ELF-1 (cell line): Measurements from ENCODE around the gene PCCA.
"Not testable (repeated sequence)": the region's sequence is repeated elsewhere in the genome, so short reads cannot be mapped to it uniquely, and the experiment has no call there.

Source experiments
- DNase-seq: peaks from one replicate; pipeline ENCODE4 v3.0.0-alpha.2; 2016; ENCODE audit warnings: low read depth, low spot score

PCCA gene

DNA sequence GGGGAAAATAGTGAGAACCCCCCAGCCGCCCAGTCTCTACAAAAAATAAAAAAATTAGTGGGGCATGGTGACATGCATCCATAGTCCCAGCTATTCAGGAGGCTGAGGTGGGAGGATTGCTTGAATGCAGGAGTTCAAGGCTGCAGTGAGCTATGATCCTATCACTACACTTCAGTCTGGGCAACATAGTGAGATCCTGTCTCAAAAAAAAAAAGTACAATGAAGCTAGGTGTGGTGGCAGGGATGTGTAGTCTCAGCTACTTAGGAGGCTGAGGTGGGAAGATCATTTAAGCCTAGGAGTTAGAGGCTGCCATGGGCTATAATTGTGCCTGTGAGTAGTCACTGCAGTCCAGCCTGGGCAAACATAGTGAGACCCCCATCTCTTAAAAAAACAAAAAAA is 8.9 kb downstream of the PCCA start:
- no peak for DNase-seq

DNA sequence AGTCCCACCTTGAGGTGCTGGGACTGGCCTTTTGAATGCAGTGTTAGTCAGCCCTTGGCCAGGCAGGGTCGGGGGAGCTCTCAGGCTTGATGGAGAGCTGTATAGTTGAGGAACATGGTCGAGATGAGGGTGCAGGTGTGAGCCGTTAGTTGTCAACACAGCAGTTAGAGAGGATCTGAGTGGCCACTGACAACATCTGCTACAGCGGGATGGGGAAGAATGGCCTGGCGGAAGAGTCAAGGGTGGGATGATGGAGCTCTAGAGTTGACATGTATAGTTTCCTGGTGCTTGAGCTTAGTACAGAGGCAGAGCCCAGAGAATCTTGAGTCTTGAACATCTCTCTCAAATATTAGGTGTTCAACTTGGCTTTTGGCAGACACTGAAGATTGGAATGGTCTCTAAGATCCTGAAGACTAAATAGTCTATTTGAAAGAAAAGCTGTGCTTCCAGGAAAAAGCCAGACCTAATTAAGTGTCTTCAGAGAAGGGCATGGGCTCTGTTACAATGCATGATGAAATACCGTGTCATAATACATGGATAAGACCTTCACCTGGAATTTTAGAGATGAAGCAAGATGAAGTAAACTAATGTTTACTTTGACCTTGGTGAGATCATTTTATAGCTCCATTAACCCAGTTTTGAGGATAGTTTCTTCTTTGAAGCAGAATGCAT is 9.7 kb downstream of the PCCA start:
- DNase-seq: no peak

DNA sequence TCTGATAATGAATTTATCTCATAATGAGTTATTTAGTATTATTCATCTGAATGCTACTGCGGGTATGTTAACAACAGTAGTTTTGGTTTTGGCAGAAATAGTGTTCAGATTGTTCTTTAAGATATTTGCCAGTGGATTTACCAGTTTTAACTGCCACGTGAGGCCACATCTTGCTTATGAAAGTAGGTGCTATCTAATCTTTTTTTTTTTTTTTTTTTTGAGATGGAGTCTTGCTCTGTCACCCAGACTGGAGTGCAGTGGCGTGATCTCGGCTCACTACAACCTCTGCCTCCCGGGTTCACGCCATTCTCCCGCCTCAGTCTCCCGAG is 10.2 kb downstream of the PCCA start:
- not testable (repeated sequence) for DNase-seq

DNA sequence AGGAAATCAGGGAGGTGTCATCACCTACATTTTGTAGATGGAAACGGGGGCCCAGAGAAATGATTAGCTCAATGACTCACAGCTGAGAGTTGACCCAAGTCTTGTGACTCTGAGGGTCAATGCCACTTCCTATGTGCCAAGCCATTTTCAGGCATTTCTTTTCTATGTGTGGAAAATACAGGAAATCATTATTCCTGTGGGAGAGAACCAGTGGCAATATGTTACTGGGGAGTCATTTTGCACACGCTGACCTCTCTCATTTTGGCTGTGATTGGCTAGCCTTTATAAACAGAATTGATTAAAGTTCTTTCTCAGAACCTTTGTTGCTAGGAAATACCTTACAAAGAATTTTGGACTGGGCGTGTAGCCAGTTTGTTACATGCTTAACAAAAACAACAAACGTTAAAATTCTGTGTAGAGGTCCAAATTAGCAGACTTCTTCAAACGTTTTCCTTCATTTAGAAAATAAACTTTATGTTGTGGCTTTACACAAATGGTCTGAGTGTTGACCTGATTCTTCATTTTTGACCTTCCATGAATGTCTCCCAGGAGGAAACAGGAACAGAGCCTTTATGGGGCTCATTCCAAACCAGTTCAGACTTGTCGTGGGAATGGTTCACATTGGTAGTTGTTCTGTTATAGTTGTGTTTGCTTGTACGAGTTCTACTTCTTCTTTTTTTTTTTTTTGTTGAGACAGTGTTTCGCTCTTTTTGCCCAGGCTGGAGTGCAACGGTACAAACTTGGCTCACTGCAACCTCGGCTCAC is 11.4 kb downstream of the PCCA start:
- no peak for DNase-seq

DNA sequence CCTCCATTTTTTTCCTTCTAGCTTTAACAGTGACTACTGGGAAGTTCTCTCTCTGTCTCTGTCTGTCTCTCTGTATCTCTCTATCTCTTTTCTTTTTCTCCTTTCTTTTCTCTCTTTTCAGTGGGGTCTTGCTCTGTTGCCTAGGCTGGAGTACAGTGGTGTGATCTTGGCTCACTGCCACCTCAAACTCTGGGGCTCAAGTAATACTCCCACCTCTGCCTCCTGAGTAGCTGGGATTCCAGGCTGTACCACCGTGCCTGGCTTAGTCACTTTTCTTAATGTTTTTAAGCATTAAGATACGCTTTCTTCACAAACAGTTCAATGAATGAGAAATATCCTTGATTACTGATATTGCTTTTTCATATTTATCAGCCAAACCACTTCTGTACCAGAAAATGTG is 13.1 kb downstream of the PCCA start:
- DNase-seq: no peak

DNA sequence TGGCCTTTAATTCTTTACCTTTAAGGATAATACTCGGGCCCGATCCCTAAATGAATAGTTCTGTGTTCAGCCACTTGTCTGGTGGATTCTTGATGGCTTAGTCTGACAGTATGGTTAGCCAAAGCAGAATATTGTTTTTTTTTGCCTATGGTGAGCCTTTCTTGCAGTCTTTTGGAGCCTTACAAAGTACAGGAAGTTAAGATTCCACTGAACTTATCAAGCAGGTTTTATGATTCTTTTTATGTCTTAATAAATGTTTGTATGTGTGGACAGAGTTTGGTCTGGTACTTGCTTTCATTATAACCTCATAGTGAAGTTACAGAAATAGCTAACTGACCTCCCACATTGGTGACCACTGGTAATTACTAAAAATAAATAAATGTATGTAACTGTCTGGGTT is 17.1 kb downstream of the PCCA start:
- DNase-seq: no peak

DNA sequence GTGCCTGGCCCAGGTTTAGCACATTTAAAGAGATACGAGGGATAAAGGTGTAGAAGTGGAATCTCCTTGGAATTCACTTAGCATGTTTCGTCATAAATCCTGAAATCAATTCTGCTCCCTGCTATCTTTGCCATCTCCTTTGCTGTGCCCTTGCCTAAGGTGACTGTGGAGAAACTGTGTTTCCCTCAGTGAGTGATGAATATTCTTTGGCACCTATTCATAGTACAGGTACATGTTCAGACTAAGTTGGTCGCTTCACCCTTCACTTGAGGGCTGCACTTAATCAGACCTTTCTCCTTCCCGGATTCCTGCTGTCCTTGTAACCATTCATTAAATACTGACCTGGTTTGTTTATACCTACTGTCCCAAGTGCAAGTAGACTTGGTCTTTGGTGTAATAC is 17.8 kb downstream of the PCCA start:
- DNase-seq: no peak

DNA sequence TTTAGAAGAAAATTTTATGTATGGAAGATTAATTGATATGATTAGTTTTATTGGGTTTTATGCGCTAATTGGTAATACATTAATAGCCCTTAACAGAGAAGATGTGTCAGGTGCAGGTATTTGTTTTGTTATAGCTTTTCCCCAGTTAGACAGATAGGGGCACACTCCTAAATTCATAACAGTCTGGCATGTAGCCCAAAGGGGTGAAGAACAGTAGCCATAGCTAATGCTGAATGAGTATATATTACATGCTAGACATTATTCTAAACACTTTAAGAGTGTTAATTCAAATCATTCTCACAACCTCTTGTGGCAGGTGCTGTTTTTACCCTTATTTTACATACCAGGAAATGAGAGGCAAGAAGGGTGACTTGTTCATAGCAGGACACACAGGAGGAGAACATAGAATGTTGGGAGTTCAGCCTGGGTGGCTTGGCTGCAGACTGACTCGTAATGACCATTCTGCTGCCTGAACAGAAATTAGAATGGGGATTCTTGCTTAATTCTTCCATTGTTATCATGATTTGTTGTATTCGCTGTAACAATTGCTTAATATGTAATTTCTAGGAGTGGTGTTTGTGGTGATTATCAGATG is 20.1 kb downstream of the PCCA start:
- DNase-seq: no peak

DNA sequence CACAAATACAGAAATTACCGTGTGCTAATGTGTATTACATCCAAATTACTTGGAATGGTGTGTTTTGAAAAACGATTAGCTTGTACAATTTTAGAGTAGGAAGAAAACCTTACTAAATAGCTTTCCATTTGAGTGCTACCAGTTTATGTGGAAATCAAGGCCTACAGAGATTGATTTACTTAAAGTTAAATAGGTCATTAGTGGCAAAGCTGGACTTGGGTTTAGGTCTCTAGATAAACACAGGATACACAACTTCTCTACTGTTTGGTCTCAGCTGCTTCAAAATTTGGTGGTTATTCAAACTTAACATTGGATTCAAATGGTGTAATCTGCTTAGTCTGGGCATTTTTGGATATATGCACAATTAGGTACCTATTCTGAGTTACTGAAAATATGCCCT is 21.4 kb downstream of the PCCA start:
- DNase-seq: no peak

DNA sequence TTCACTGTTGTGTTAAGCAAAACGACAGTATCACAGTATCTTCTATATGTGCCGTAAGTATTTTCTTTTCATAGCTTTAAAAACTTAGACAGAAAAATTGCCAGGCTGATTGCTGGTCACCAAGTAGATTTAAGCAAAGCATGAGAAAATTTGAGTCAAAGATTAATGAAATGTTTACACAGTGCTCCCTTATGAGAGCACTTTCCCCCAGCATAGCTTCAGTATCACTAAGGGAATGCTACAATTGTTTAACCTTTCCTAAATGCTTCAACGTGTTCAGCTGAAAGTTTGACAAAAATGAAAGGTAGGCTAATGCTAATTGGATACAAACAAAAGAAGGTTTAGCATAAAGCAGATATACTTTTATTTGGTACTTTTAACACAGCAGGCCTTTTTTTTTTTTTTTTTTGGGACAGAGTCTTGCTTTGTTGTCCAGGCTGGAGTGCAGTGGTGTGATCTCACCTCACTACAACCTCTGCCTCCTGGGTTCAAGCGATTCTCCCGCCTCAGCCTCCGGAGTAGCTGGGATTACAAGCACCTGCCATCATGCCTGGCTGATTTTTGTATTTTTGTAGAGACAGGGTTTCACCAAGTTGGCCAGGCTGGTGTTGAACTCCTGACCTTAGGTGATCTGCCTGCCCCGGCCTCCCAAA is 23.4 kb downstream of the PCCA start:
- no peak for DNase-seq

DNA sequence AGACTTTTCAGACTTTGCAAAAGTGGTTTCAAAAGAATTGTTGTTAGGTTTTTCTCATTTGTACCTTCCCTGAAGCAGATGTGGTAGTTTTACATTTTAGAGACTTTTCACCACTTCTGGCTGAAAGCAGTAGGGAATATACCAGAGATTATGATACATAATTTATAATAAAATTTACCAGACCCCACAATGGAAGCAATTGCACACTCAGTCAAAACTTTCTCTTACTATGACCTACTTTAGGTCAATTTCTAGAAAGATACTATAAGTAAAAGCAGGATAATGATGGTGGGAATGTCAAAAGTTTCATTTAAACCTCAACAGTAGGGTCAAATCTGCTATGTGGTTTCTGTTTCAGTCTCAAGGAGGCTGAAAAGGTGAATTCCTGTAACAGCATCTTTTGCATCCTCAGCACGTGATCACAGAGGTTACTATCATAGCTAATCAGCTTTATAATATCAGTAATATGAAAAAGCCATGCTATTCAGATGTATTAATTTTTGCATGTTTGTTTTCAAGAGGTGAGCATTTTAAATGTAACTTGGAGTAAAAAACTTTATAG is 26.9 kb downstream of the PCCA start:
- no peak for DNase-seq

DNA sequence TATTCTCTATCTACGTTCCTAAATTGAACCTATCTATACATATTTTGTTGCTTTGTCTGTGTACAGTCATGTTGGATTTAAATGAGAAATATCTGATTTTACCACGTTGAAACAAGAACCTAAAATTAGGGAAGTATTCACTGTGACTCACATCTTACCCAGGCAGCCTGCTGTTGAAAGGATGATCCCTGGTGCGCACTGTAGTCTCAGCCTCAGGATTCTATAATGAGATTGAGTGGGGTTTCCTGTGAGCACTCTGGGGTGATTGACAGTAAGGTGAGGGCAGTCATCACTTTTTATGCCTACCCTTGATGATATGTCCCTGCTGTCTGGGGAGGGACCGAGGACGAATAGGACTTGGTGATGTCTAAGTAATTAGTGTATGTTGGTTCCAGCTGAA is 35.4 kb downstream of the PCCA start:
- DNase-seq: no peak

DNA sequence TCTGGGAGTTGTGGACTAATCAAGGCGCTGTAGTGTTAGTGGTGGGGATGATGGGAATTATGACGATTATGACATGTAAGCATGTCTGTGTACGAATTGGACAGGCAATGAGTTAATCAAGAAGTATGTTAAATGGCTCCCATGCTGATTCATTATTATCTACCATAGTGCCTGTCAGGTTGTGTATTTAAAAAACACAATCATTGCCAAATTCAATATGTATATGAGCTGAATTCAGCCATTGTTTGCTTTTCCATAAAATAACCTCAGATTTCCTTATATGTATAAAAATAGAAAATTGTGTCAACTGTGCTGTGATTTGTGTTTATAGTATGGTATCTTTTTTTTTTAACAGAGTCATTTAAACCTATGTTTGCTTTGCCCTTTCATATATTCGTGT is 37.1 kb downstream of the PCCA start:
- no peak for DNase-seq

DNA sequence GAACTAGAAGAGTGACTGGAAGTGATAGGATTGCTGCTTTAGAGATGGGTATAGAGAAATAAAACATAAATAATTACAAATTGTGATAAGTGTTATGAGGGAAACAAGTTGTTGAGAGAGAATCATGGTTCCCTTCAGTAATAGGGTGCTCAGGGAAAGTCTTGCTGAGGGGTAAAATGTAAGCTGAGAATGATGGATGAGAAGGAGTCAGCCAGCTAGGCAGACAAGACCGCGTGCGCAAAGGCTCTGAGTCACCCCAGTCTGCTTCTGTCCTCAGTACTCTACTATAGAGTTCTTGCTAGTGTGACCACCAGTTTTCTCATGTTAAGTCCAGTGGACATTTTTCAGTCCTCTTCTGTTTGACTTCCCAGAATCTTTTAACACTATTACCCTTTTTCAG is 39.5 kb downstream of the PCCA start:
- DNase-seq: peak; percentile 38

DNA sequence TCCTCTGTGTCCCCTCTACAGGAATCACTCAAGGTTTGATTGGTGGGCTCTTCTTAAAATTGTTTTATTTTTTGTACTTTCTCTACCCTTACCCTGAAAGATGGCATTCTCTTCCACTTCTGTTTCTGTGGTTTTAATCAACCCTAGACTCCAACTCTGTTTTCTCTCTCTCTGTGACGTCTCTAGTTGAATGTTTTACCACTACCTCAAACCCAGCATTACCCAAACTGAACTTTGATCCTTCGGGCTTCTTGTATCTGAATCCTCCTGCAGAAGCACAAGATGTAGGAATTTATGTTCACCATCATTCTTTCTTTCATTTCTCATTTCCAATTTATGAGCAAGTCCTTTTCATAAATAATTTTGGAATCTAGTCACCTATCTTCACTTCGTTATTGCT is 39.9 kb downstream of the PCCA start:
- DNase-seq: no peak

DNA sequence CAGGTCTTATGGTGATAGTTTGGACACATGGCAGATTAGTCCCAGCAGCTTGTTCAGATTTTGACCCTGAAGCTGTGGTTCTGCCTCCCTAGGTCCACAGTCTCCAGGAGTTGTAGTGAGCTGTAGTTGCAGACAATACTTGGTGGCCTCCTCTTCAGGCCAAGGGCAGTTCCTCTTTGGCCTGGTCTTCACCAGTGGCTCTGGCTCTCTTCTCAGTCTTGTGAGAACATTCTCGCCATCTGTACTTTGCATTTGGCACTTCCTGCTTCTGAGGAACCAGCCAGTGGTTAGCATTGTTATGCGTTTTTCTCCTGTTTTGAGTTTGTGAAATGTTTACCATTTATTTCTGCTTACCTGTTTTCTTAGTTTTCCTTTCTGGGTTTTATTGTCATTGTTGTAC is 40.7 kb downstream of the PCCA start:
- DNase-seq: peak; percentile 16

DNA sequence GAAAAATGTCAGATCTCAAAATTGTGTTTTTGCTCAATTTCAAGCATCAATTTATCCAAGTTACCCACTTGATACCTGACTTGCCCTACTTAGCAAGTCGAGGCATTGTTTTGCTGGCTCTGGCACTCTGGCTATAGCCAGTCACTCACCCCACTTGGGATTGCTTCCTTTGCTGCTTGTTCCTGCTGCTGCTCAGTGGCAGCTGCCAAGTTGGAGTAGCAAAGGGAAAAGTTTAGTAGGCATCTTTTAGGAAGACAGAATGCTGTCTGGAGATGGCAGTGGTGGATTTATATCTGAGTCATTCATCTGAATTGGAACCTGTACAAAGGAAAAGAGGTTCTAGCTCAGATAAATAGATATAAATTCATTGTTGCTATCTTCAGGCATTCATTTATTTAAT is 41.2 kb downstream of the PCCA start:
- no peak for DNase-seq

DNA sequence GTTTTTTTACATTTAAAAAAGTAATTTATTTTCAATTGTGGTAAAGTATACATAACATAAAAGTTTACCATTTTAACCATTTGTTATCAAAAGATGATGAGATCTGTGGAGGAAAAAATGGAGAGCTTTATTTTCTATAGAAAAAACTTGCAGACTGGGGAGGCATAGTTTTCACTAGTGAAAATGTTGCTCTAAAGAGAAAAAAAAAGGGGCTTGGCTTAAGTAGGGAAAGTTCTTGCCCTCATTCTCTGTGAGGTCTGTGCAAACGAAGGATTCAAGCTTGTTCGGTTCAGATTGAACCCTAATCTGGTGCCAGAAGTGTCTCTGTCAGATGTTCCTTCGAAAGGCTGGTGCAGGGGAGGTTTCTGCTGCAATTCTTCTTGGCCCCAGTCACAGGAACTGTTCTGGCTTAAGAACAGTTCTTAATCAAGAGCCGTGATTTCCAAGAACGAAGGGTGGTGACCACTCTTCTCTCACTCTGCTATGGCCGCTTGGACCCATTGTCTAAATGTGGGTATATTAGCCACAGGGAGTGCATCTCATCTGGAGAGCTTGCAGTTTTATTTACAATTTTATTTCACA is 42.1 kb downstream of the PCCA start:
- DNase-seq: no peak

DNA sequence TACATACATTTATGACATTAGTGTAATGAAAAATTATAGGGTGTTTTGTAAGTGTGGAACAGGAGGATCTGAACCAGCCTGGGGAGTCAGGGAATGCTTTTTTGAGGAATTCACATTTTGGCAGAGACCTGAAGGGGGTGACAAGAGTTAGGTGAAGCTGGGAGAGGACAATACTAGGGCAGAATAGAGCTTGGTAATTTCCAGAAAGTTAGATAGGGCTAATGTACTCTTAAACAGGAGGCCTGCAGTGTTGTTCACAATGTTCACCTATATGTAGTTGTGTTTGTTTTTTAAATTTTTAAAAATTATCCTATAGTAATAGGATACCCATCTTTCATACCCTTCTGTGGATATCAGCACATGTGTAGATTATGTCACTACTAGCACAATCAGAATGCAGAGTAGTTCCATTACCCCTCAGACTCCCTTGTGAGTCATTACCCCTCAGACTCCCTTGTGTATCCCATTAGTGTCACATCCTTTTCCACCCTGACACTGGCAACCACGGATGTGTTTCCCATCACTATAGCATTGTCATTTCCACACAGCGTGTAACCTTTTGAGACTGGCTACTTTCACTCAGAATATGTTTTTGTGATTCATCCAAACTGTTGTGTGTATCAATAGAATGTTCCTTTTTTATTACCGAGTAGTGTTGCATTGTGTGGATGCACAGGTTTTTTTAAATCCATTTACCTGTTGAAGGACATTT is 43.1 kb downstream of the PCCA start:
- DNase-seq: no peak

DNA sequence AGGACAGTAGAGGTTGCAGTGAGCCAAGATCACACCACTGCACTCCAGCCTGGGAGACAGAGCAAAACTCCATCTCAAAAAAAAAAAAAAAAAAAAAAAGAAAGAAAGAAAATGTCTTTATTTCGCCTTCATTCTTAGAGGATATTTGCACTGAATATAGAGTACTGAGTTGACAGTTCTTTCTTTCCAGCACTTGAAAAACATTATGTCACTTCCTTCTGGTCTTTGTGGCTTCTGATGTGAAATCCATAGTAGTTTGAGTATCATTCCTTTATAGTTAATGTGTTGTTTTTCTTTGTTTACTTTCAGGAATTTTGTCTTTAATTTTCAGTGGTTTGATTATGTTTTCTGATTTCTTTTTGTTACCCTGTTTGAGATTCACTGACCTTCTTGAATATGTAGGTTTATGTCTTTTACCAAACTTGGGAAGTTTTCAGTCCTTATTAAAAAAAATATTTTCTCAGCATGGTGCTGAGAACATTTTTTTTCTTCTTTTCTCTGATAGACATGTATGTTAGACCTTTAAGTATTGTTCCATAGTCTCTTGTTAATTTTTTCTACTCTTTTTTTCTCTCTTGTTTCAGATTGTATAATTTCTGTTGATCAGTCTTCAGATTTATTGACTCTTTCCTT is 50.1 kb downstream of the PCCA start:
- DNase-seq: no peak

DNA sequence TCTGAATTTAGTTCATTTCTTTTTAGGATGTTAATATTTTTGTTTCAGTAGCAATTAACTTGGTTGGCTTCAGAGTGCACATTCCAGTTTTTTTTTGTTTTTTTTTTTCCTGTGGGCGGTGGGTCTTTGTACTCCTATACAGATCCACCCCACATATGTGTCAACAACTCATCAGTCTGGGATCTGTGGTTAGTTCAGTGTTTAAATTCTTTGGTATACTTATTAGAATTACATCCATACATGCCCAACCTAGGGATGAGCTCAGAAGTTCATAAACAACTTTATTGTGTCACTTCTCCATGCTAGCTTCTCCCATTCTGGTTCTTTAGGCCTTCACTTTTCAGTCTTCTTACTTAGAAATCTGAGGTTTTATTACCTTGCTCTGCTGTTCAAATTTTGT is 50.9 kb downstream of the PCCA start:
- DNase-seq: no peak
